ENCODE results near the gene KCNG4.
"Not testable (repeated sequence)": the region's sequence is repeated elsewhere in the genome, so short reads cannot be mapped to it uniquely, and the experiment has no call there.

The KCNG4 gene

GRCh38 chr16:84205976-84206691, 33.7 kb downstream of the KCNG4 start:
- H3K4me3 ChIP-seq (replicated peaks; ENCODE audit: low read depth, low read length): no peak overlapping the region
- no peak for DNase-seq (ENCODE audit: low read depth)
- TF ChIP-seq, protein P1, sequence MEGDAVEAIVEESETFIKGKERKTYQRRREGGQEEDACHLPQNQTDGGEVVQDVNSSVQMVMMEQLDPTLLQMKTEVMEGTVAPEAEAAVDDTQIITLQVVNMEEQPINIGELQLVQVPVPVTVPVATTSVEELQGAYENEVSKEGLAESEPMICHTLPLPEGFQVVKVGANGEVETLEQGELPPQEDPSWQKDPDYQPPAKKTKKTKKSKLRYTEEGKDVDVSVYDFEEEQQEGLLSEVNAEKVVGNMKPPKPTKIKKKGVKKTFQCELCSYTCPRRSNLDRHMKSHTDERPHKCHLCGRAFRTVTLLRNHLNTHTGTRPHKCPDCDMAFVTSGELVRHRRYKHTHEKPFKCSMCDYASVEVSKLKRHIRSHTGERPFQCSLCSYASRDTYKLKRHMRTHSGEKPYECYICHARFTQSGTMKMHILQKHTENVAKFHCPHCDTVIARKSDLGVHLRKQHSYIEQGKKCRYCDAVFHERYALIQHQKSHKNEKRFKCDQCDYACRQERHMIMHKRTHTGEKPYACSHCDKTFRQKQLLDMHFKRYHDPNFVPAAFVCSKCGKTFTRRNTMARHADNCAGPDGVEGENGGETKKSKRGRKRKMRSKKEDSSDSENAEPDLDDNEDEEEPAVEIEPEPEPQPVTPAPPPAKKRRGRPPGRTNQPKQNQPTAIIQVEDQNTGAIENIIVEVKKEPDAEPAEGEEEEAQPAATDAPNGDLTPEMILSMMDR (IDR thresholded peaks at IDR 0.05; ENCODE audit: low read length, missing control alignments): no peak

DNA sequence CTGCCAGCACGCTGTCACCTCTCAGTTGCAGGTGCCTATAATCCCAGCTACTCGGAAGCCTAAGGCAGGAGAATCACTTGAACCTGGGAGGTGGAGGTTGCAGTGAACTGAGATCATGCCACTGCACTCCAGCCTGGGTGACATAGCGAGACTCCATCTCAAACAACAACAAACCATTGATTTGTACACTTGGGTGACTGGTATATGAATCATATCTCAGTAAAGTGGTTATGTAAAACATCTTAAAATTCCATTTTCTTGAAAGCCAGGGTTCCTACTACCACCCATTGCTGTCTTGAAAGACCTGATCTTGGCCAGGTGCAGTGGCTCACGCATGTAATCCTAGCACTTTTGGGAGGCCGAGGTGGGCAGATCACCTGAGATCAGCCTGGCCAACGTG, 34.7 kb downstream of the KCNG4 start:
- DNase-seq (ENCODE audit: low read depth); H3K4me3 ChIP-seq (replicated peaks; ENCODE audit: low read depth, low read length): not testable (repeated sequence)

DNA sequence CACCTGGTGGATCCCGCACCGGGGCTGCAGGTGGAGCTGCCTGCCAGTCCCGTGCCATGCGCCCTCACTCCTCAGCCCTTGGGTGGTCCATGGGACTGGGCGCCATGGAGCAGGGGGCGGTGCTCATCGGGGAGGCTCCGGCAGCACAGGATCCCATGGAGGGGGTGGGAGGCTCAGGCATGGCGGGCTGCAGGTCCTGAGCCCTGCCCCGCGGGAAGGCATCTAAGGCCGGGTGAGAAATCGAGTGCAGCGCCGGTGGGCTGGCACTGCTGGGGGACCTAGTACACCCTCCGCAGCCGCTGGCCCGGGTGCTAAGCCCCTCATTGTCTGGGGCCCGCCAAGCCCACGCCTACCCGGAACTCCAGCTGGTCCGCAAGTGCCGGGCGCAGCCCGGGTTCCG, 35.3 kb downstream of the KCNG4 start:
- H3K4me3 ChIP-seq (replicated peaks; ENCODE audit: low read depth, low read length); DNase-seq (ENCODE audit: low read depth): not testable (repeated sequence)

- TF ChIP-seq, protein P1 (IDR thresholded peaks at IDR 0.05; ENCODE audit: low read length, missing control alignments): no peak
- DNase-seq (ENCODE audit: low read depth): no peak
- H3K4me3 ChIP-seq (replicated peaks; ENCODE audit: low read depth, low read length): no peak overlapping the region
Observed at GRCh38 chr16:84199861-84200260, 40.0 kb downstream of the KCNG4 start.

DNA sequence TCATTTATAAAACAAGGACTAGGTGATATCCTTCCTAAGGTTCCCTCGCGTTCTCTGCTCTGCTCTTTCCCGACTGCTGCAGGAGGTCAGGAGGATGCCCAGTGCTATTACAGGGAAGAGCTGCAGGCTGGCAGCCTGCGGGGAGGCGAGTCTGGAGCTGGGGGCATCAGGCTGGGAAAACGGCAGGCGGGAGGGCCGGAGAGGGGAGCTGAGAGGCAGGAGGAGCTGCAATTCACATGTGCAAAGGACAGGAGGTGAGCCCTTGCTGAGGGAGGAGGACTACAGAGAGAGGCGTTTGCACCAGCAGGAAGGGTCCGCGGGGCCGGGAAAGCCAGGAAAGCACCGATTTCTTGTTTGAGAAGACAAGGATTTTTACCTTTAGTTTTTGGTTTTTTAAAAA, 40.7 kb downstream of the KCNG4 start:
- DNase-seq (ENCODE audit: low read depth): no peak
- no peak overlapping the region for H3K4me3 ChIP-seq (replicated peaks; ENCODE audit: low read depth, low read length)
- TF ChIP-seq, protein P1 (IDR thresholded peaks at IDR 0.05; ENCODE audit: low read length, missing control alignments): no peak

- TF ChIP-seq, protein P1 (IDR thresholded peaks at IDR 0.05; ENCODE audit: low read length, missing control alignments): no peak
- DNase-seq (ENCODE audit: low read depth): peak; percentile 54
- H3K4me3 ChIP-seq (replicated peaks; ENCODE audit: low read depth, low read length): no peak overlapping the region
Observed at GRCh38 chr16:84198401-84198800, 41.4 kb downstream of the KCNG4 start.

GRCh38 chr16:84197466-84198128, 42.2 kb downstream of the KCNG4 start:
- no peak overlapping the region for H3K4me3 ChIP-seq (replicated peaks; ENCODE audit: low read depth, low read length)
- TF ChIP-seq, protein P1 (IDR thresholded peaks at IDR 0.05; ENCODE audit: low read length, missing control alignments): no peak
- DNase-seq (ENCODE audit: low read depth): no peak
